GM23248 (cell line): Measurements from ENCODE around the gene TNFRSF18.

ENCODE experiments used
- EZH2 ChIP-seq: fragments of 200-600 bp; sonication (generic); IDR thresholded peaks from 2 replicates; pipeline ENCODE4 v1.6.1; 2018; ENCODE audit warnings: antibody characterized with exemption, mild to moderate bottlenecking; ENCODE audit not compliant: insufficient read depth, poor library complexity, severe bottlenecking
- EZH2phosphoT487 ChIP-seq: fragments of 200-600 bp; sonication (generic); IDR thresholded peaks from 2 replicates; pipeline ENCODE4 v1.6.1; 2018; ENCODE audit warnings: antibody characterized with exemption, moderate library complexity, mild to moderate bottlenecking, low read depth; ENCODE audit not compliant: insufficient read depth

- TF ChIP-seq EZH2phosphoT487: no peak
- TF ChIP-seq EZH2: no peak
Measured at GRCh38 chr1:1225913-1226312, 19.5 kb upstream of the TNFRSF18 start.
